OCI-LY7 (cell line): ENCODE measurements around the gene PANX3. TPM values are rescaled to one million over a fixed set of nuclear protein-coding genes. Genes with fewer than 3 reads are reported as not detected.

ENCODE experiments used
- BruUV-seq: library from RNA; stranded (reverse); fragments of 400-500 nt; replicated peaks from 2 replicates; lab custom pipeline; 2021; lab: Mats Ljungman, UMichigan
- CTCF ChIA-PET: fragments of 300-600 bp; sonication (Branson Sonifier 250); formaldehyde crosslinking; loops from one replicate; lab custom pipeline; 2022; ENCODE audit warnings: antibody characterized with exemption; ENCODE audit not compliant: unreplicated experiment; lab: Charles Lee
- POLR2A ChIA-PET: fragments of 300-600 bp; sonication (Branson Sonifier 250); formaldehyde crosslinking; loops from one replicate; lab custom pipeline; 2022; ENCODE audit warnings: antibody characterized with exemption; lab: Charles Lee
- DNase-seq: peaks from one replicate; pipeline ENCODE4 v3.0.0-alpha.2; 2015; ENCODE audit warnings: low spot score
- H2AFZ ChIP-seq: fragments of 200-600 bp; sonication (generic), shearing (Covaris generic); 2 replicates; pipeline ENCODE4 v1.6.1; 2014; ENCODE audit warnings: mild to moderate bottlenecking, antibody characterized with exemption, low read length, moderate library complexity
- H3K27ac ChIP-seq: fragments of 200-600 bp; sonication (generic); 2 replicates; pipeline ENCODE4 v1.5.1; 2014; ENCODE audit warnings: mixed run types, low read depth, mild to moderate bottlenecking, moderate library complexity, low read length, inconsistent platforms; ENCODE audit not compliant: poor library complexity, severe bottlenecking
- H3K36me3 ChIP-seq: fragments of 200-600 bp; sonication (generic); 2 replicates; pipeline ENCODE4 v1.6.1; 2014; ENCODE audit warnings: mild to moderate bottlenecking, antibody characterized with exemption, low read length, moderate library complexity, mixed read lengths; ENCODE audit not compliant: insufficient read depth
- H3K4me1 ChIP-seq: fragments of 200-600 bp; sonication (generic); 2 replicates; pipeline ENCODE4 v1.5.1; 2014; ENCODE audit warnings: mild to moderate bottlenecking, low read length; ENCODE audit not compliant: insufficient read depth, poor library complexity, severe bottlenecking
- H3K4me2 ChIP-seq: fragments of 200-600 bp; sonication (generic); 2 replicates; pipeline ENCODE4 v1.6.1; 2014; ENCODE audit warnings: mild to moderate bottlenecking, low read length
- H3K4me3 ChIP-seq: fragments of 200-600 bp; sonication (generic); 2 replicates; pipeline ENCODE4 v1.5.1; 2014; ENCODE audit warnings: mild to moderate bottlenecking, low read depth, low read length; ENCODE audit not compliant: poor library complexity, severe bottlenecking
- H3K79me2 ChIP-seq: fragments of 200-600 bp; sonication (generic); 2 replicates; pipeline ENCODE4 v1.6.1; 2016; ENCODE audit warnings: low read depth, mild to moderate bottlenecking, low read length, moderate library complexity, mixed read lengths; ENCODE audit not compliant: insufficient read depth
- H3K9me2 ChIP-seq: fragments of 200-600 bp; sonication (generic); 2 replicates; pipeline ENCODE4 v1.6.1; 2016; ENCODE audit warnings: mild to moderate bottlenecking, low read length, mixed read lengths; ENCODE audit not compliant: insufficient read depth
- H3K9me3 ChIP-seq: fragments of 200-600 bp; sonication (generic); 2 replicates; pipeline ENCODE4 v1.6.1; 2014; ENCODE audit warnings: mild to moderate bottlenecking, mixed run types, low read length, mixed read lengths
- H4K20me1 ChIP-seq: fragments of 200-600 bp; sonication (generic); 2 replicates; pipeline ENCODE4 v1.6.1; 2014; ENCODE audit warnings: mild to moderate bottlenecking, antibody characterized with exemption, low read length, moderate library complexity, mixed read lengths; ENCODE audit not compliant: insufficient read depth
- EZH2phosphoT487 ChIP-seq: fragments of 200-600 bp; sonication (generic); IDR thresholded peaks from 2 replicates; pipeline ENCODE4 v1.6.1; 2018; ENCODE audit warnings: low read depth, borderline replicate concordance, mild to moderate bottlenecking, mixed run types, antibody characterized with exemption, low read length, moderate library complexity, mixed read lengths
- intact Hi-C: fragments of 100-400 bp; cut with micrococcal nuclease; formaldehyde crosslinking; loops from one replicate; pipeline ENCODE4 v1.10.0; 2022; ENCODE audit not compliant: unreplicated experiment
- total RNA-seq, 2 experiments: library from RNA; depleted of rRNA in 1 of 2; stranded (reverse); fragments of >200 nt in 1 of 2; shearing (Covaris generic) in 1 of 2; gene quantifications; 2 replicates each; pipeline ENCODE4 v1.2.3, GENCODE V29; 2014 to 2022
- TF ChIP-seq, protein P1 (sequence below): fragments of 200-600 bp; sonication (generic); conservative IDR thresholded peaks from 2 replicates; pipeline ENCODE4 v1.5.1; 2014; ENCODE audit warnings: mild to moderate bottlenecking, antibody characterized with exemption, low read length, moderate library complexity, mixed read lengths

PANX3 gene
- total RNA-seq, 2 experiments from 2014 or later: not detected

GRCh38 chr11:124608147-124608546 lies 3.1 kb upstream of the PANX3 start:
- CTCF ChIA-PET: no interaction called here

GRCh38 chr11:124610295-124610694 lies 933 bp upstream of the PANX3 start:
- Histone ChIP-seq H4K20me1 (no peaks in the 10 kb centered on the region), H3K36me3 (no peaks in the 10 kb centered on the region), H3K9me2 (no peaks in the 10 kb centered on the region), H3K4me1 (no peaks in the 10 kb centered on the region), H3K4me3 (no peak overlapping the region), H3K27ac (no peak overlapping the region), H2AFZ (no peak overlapping the region), H3K4me2 (no peak overlapping the region), H3K79me2 (no peaks in the 10 kb centered on the region), H3K9me3 (no peaks in the 10 kb centered on the region)
- POLR2A ChIA-PET: interaction anchor here (0.6 kb wide), 1 partner anchor 38 kb away, joined by 4 read pairs; no protein-coding TSS in a partner anchor
- no peak for TF ChIP-seq EZH2phosphoT487
- TF ChIP-seq, protein P1, sequence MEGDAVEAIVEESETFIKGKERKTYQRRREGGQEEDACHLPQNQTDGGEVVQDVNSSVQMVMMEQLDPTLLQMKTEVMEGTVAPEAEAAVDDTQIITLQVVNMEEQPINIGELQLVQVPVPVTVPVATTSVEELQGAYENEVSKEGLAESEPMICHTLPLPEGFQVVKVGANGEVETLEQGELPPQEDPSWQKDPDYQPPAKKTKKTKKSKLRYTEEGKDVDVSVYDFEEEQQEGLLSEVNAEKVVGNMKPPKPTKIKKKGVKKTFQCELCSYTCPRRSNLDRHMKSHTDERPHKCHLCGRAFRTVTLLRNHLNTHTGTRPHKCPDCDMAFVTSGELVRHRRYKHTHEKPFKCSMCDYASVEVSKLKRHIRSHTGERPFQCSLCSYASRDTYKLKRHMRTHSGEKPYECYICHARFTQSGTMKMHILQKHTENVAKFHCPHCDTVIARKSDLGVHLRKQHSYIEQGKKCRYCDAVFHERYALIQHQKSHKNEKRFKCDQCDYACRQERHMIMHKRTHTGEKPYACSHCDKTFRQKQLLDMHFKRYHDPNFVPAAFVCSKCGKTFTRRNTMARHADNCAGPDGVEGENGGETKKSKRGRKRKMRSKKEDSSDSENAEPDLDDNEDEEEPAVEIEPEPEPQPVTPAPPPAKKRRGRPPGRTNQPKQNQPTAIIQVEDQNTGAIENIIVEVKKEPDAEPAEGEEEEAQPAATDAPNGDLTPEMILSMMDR: no peak
- no TSS peak for BruUV-seq
- CTCF ChIA-PET: interaction anchor here (0.6 kb wide), 1 partner anchor 542 kb away, joined by 5 read pairs; no protein-coding TSS in a partner anchor
- no peak for DNase-seq
- intact Hi-C loops: no loop called here

More at GRCh38 chr11:124608147-124608546, 3.1 kb upstream of the PANX3 start:
- BruUV-seq: no TSS peak
- Histone ChIP-seq H3K79me2 (no peaks in the 10 kb centered on the region), H3K4me3 (no peak overlapping the region), H4K20me1 (no peaks in the 10 kb centered on the region), H3K4me1 (no peaks in the 10 kb centered on the region), H3K36me3 (no peaks in the 10 kb centered on the region), H3K9me3 (no peaks in the 10 kb centered on the region), H3K9me2 (no peaks in the 10 kb centered on the region), H3K27ac (no peak overlapping the region), H3K4me2 (no peak overlapping the region), H2AFZ (no peak overlapping the region)
- intact Hi-C loops: no loop called here
- POLR2A ChIA-PET: interaction anchor here (0.6 to 1.9 kb wide), 6 partner anchors 8 to 903 kb away, joined by 3 to 7 read pairs (median 4); partner anchors contain the start of gene TBRG1
- TF ChIP-seq EZH2phosphoT487: no peak
- TF ChIP-seq, protein P1: no peak
- no peak for DNase-seq

DNA sequence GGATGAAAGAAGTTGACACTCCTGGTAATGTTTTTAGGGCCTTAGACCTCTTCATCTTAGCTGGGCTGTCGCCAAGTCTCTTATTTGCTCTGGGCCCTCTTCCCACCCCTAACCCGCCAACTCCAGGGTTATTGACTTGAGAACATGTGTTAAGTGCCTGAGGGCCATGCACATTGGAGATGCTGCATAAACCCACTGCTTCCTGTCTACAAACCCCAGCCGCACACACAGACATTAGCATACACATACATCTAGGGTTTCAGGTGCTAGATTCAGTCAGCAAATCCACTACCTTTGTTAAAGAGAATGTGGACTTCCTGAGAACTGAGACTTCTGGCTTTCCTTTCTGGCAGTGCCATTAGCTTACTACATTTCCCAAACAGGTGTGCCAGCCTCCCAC lies 817 bp downstream of the PANX3 start:
- H3K79me2 ChIP-seq: no peaks in the 10 kb centered on the region
- no peak overlapping the region for H3K27ac ChIP-seq
- intact Hi-C loops: no loop called here
- no peaks in the 10 kb centered on the region for H3K4me1 ChIP-seq
- H3K9me3 ChIP-seq: no peaks in the 10 kb centered on the region
- TF ChIP-seq, protein P1: no peak
- TF ChIP-seq EZH2phosphoT487: no peak
- POLR2A ChIA-PET: interaction anchor here (1.3 kb wide), 1 partner anchor 10 kb away, joined by 5 read pairs; the partner anchor contains the start of gene TBRG1
- no peaks in the 10 kb centered on the region for H3K9me2 ChIP-seq
- H3K36me3 ChIP-seq: no peaks in the 10 kb centered on the region
- no TSS peak for BruUV-seq
- no peak overlapping the region for H3K4me3 ChIP-seq
- DNase-seq: no peak
- CTCF ChIA-PET: no interaction called here
- no peak overlapping the region for H3K4me2 ChIP-seq
- no peak overlapping the region for H2AFZ ChIP-seq
- H4K20me1 ChIP-seq: no peaks in the 10 kb centered on the region
